Psoas muscle (tissue), 8 donors: ENCODE measurements around the gene CMSS1. TPM values are rescaled to one million over a fixed set of nuclear protein-coding genes. Genes with fewer than 3 reads are reported as not detected.

Experiments
- ATAC-seq, 4 donors: fragments of 200-7000 bp; cut with Tn5 transposase; one replicate each; pipeline ENCODE4 v1.9.1; 2020; ENCODE audit warnings: moderate library complexity in 3 of 4, mild to moderate bottlenecking in 2 of 4
- DNase-seq, 2 donors: peaks; one replicate each; pipeline ENCODE4 v3.0.0-alpha.2; 2020
- H3K27ac ChIP-seq: fragments of 200-600 bp; one replicate; pipeline ENCODE4 v1.8.0; 2022
- H3K27me3 ChIP-seq, 3 donors: fragments of 200-600 bp in 1 of 3; one replicate each; pipeline versions ENCODE4 v1.6.1 to v1.8.0; 2013 to 2022; ENCODE audit warnings: low read length in 2 of 3, mild to moderate bottlenecking in 2 of 3, moderate library complexity in 1 of 3; ENCODE audit not compliant: insufficient read depth in 3 of 3
- H3K36me3 ChIP-seq, 2 donors: fragments of 200-600 bp in 1 of 2; one replicate each; pipeline versions ENCODE4 v1.6.1 to v1.8.0; 2013 to 2022; ENCODE audit warnings: low read depth in 1 of 2, mild to moderate bottlenecking in 1 of 2, moderate library complexity in 1 of 2; ENCODE audit not compliant: insufficient read depth in 1 of 2
- H3K4me1 ChIP-seq: fragments of 200-600 bp; one replicate; pipeline ENCODE4 v1.8.0; 2022
- H3K4me3 ChIP-seq: fragments of 200-600 bp; one replicate; pipeline ENCODE4 v1.8.0; 2022; ENCODE audit warnings: mild to moderate bottlenecking
- H3K9me3 ChIP-seq: fragments of 200-600 bp; one replicate; pipeline ENCODE4 v1.8.0; 2022
- CTCF ChIP-seq: fragments of 200-600 bp; IDR thresholded peaks from one replicate; pipeline ENCODE4 v1.8.0; 2022; ENCODE audit warnings: antibody characterized with exemption
- WGBS, 3 donors: extraction: QIAGEN DNeasy Blood & Tissue Kit; methylation state at CpG; one replicate each; pipeline versions ENCODE4 v1.1.6 to v1.1.7; 2013; 5-methylcytosine and 5-hydroxymethylcytosine counted together
- intact Hi-C, 2 donors: fragments of 100-400 bp; cut with DNase I; formaldehyde crosslinking; loops; one replicate each; pipeline versions ENCODE4 v1.11.0 to v1.14.2; 2022
- polyA plus RNA-seq, 3 donors: library from polyadenylated mRNA; stranded (reverse); fragments of 200-250 nt; gene quantifications; one replicate each; pipeline ENCODE4 v1.2.3, GENCODE V29; 2013
- total RNA-seq, 4 donors: library from RNA; stranded (reverse); fragmentation: NEBNext Ultra II Directional in 2 of 4; extraction: Animal tissue kit (Norgen Biotek cat#: 25700) in 2 of 4; gene quantifications; one replicate each; pipeline versions ENCODE4 v1.2.1 to v1.2.4, GENCODE V29; 2021 to 2023
- donor health status: healthy with polysubstance abuse.
- donor health status: DM: no; HTN: no; CAD: no; lungs with moderate emphysema.
- donor health status: Bipolar disorder and iron deficiency.
- donor health status: healthy.
- donor health status: DM: yes; HTN: yes; CAD: no.
- donor health status: DM: no; HTN: no; CAD: no.
- donor health status: DM: no; HTN: no; CAD: no.
- donor health status: DM: yes; HTN: yes; CAD: no.

The CMSS1 gene
- total and polyA plus RNA-seq, 7 donors = 18.4 to 174 (median 58.8) TPM

DNA sequence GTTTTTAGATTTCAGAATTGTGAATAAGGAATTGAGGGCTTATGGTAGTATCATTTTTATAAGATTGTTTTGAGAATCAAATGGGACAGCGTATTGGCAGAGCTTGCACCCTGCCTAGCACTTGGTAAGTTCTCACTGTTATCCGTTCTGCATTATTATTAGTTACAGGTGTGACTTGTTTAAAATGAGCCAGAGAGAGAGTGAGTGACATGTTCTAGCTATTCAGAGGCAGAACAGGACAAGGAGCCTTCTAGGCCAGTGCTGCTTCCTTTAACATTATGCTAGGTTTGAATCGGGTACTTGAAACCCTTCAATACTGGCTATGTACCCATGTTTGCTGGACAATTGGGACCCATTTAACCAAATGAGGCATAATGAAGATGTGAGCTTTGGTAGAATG lies 162.9 kb downstream of the CMSS1 start:
- peaks cover 12% of the 10 kb centered on the region for H3K4me1 ChIP-seq
- no peaks in the 10 kb centered on the region for H3K9me3 ChIP-seq
- H3K36me3 ChIP-seq = no peaks in the 10 kb centered on the region
- no peak for DNase-seq
- no peak for TF ChIP-seq CTCF
- peak in 2 of 4 donors; percentile 22 to 30 for ATAC-seq
- peak overlapping the region; percentile 54 for H3K27ac ChIP-seq
- H3K4me3 ChIP-seq = no peak overlapping the region
- H3K27me3 ChIP-seq = no peaks in the 10 kb centered on the region
- WGBS, 3 donors = 72 to 87% (median 77%) methylated on average over 3 of the region's 3 CpGs
- intact Hi-C loops = no loop called here

- TF ChIP-seq CTCF = no peak
- Histone ChIP-seq H3K36me3 (no peaks in the 10 kb centered on the region), H3K27me3 (no peaks in the 10 kb centered on the region), H3K9me3 (no peaks in the 10 kb centered on the region), H3K4me3 (no peak overlapping the region), H3K27ac (peak overlapping the region; percentile 54), H3K4me1 (peaks cover 12% of the 10 kb centered on the region)
- ATAC-seq = peak in 3 of 4 donors; percentile 15 to 45 (median 26)
- DNase-seq = no peak
- 85 to 96% (median 88%) methylated on average over 1 of the region's 1 CpG for WGBS, 3 donors
- intact Hi-C loops = no loop called here
These were observed 163.5 kb downstream of the CMSS1 start for GRCh38 chr3:99981138-99981537.

DNA sequence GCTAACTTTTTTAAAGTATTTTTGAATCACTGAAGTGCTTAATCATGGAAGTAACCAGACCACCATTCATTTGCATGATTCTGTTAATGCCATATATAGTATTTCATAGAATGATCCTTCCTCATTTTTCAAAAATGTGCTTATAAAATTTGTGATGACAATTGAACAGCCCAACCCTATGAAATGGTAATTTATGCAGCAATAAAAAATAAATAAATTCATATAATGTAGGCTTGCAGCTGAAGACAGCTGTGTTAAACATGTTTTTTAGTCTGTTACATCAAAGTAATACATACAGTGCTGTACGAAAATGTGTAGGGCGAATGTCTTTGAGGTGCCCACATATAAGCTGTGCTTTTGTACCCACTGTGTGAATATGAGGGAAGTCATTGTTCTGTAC lies 165.0 kb downstream of the CMSS1 start:
- ATAC-seq (no peak), DNase-seq (no peak)
- no peaks in the 10 kb centered on the region for H3K9me3 ChIP-seq
- peaks cover 12% of the 10 kb centered on the region for H3K4me1 ChIP-seq
- intact Hi-C loops = no loop called here
- TF ChIP-seq CTCF = no peak
- no peaks in the 10 kb centered on the region for H3K36me3 ChIP-seq
- H3K4me3 ChIP-seq = no peak overlapping the region
- H3K27me3 ChIP-seq = no peaks in the 10 kb centered on the region
- WGBS, 3 donors = 93 to 96% (median 95%) methylated on average over 2 of the region's 2 CpGs
- H3K27ac ChIP-seq = no peak overlapping the region

DNA sequence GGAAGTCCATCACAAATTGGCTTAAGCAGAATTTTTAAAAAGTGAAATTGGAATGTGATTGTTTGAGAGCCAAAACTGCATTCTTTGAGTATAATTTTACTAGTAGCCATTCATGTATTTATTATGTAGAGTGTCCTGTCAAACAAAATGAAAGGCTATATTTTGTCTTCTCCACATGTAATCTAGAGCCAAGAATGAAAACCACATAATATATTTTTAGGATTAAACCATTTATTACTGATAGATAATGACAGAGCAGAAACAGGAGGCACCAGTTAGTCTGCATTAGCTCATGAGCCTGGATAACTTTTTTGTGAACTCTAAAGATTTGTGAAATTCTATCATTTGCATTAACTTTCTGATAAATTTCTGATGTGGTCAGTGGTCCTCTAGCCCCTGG lies 166.5 kb downstream of the CMSS1 start:
- no peak for TF ChIP-seq CTCF
- Histone ChIP-seq H3K4me3 (no peak overlapping the region), H3K9me3 (no peaks in the 10 kb centered on the region), H3K4me1 (peaks cover 12% of the 10 kb centered on the region), H3K36me3 (no peaks in the 10 kb centered on the region), H3K27ac (peak overlapping the region; percentile 46), H3K27me3 (no peaks in the 10 kb centered on the region)
- intact Hi-C loops = no loop called here
- ATAC-seq (no peak), DNase-seq (no peak)

DNA sequence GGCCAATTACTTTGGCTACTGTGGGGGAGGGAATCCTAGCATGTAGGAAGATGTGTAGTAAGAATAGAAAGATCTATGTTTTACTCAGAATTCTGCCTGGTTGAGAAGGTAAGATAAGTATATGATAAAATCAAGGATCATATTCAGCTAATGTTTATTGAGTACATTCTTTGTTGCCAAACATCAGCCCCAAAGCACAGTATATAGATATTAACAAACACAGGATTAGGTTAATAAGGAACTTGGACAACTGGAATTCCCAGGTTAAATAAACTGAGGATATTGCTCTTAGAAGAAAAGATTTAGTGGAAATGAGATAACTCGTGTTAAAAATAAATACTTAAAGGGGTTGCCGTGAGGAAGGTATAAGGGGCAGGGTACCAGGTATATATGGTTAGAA lies 167.0 kb downstream of the CMSS1 start:
- DNase-seq (no peak), ATAC-seq (no peak)
- Histone ChIP-seq H3K36me3 (no peaks in the 10 kb centered on the region), H3K27me3 (no peaks in the 10 kb centered on the region), H3K9me3 (no peaks in the 10 kb centered on the region), H3K4me1 (peaks cover 12% of the 10 kb centered on the region), H3K4me3 (no peak overlapping the region), H3K27ac (peak overlapping the region; percentile 46)
- no peak for TF ChIP-seq CTCF
- intact Hi-C loops = no loop called here
- WGBS, 3 donors = 89 to 94% (median 90%) methylated on average over 2 of the region's 2 CpGs
